Endothelial cell (in vitro differentiated cells): Measurements from ENCODE around the gene AGT. TPM values are rescaled to one million over a fixed set of nuclear protein-coding genes. Genes with fewer than 3 reads are reported as not detected.

Experiments
- DNase-seq: peaks from one replicate; pipeline ENCODE4 v3.0.0; 2021; ENCODE audit warnings: low spot score
- H3K27ac Mint-ChIP-seq: one replicate; pipeline ENCODE4 v1.8.0; 2021; ENCODE audit warnings: mixed read lengths, inconsistent platforms; ENCODE audit not compliant: unreplicated experiment
- H3K27me3 Mint-ChIP-seq: one replicate; pipeline ENCODE4 v1.8.0; 2021; ENCODE audit warnings: mild to moderate bottlenecking, moderate library complexity, mixed read lengths, inconsistent platforms; ENCODE audit not compliant: unreplicated experiment
- H3K36me3 Mint-ChIP-seq: one replicate; pipeline ENCODE4 v1.8.0; 2021; ENCODE audit warnings: mild to moderate bottlenecking, low read depth, mixed read lengths, inconsistent platforms; ENCODE audit not compliant: unreplicated experiment
- H3K4me1 Mint-ChIP-seq: one replicate; pipeline ENCODE4 v1.8.0; 2021; ENCODE audit warnings: mild to moderate bottlenecking, mixed read lengths, inconsistent platforms; ENCODE audit not compliant: unreplicated experiment
- H3K4me3 Mint-ChIP-seq: one replicate; pipeline ENCODE4 v1.8.0; 2021; ENCODE audit warnings: mild to moderate bottlenecking, mixed read lengths, inconsistent platforms; ENCODE audit not compliant: unreplicated experiment
- H3K9me3 Mint-ChIP-seq: one replicate; pipeline ENCODE4 v1.8.0; 2021; ENCODE audit warnings: mixed read lengths, inconsistent platforms; ENCODE audit not compliant: unreplicated experiment
- CTCF ChIP-seq: fragments of 200-600 bp; sonication (generic); IDR thresholded peaks from one replicate; pipeline ENCODE4 v1.5.0; 2021; ENCODE audit warnings: antibody characterized with exemption; ENCODE audit not compliant: unreplicated experiment
- total RNA-seq: library from RNA; stranded (reverse); fragmentation: NEBNext Ultra II Directional; extraction: Animal tissue kit (Norgen Biotek cat#: 25700); gene quantifications from one replicate; pipeline ENCODE4 v1.2.1, GENCODE V29; 2021; ENCODE audit not compliant: unreplicated experiment

The AGT gene
- total RNA-seq, 1 donor from 2014 or later: not detected

- no peaks in the 10 kb centered on the region for H3K9me3 Mint-ChIP-seq
- peaks cover 21% of the 10 kb centered on the region for H3K36me3 Mint-ChIP-seq
- no peaks in the 10 kb centered on the region for H3K27me3 Mint-ChIP-seq
- no peak overlapping the region for H3K4me3 Mint-ChIP-seq
- H3K27ac Mint-ChIP-seq: no peak overlapping the region
- DNase-seq: no peak
- H3K4me1 Mint-ChIP-seq: peaks cover 13% of the 10 kb centered on the region
- no peak for TF ChIP-seq CTCF
These were observed 34.7 kb downstream of the AGT start for GRCh38 chr1:230679192-230679591.

- no peak for DNase-seq
- Mint-ChIP-seq H3K27me3 (peaks cover 1% of the 10 kb centered on the region), H3K36me3 (peaks cover 31% of the 10 kb centered on the region), H3K27ac (no peak overlapping the region), H3K4me3 (no peak overlapping the region), H3K9me3 (no peaks in the 10 kb centered on the region), H3K4me1 (peaks cover 10% of the 10 kb centered on the region)
- TF ChIP-seq CTCF: no peak
These were observed 36.7 kb downstream of the AGT start for GRCh38 chr1:230677200-230677599.

GRCh38 chr1:230674581-230674980 is 39.3 kb downstream of the AGT start:
- Mint-ChIP-seq H3K27ac (no peak overlapping the region), H3K36me3 (peaks cover 32% of the 10 kb centered on the region), H3K4me3 (no peak overlapping the region), H3K27me3 (peaks cover 4% of the 10 kb centered on the region), H3K4me1 (peaks cover 12% of the 10 kb centered on the region), H3K9me3 (no peaks in the 10 kb centered on the region)
- TF ChIP-seq CTCF: no peak
- DNase-seq: no peak

- TF ChIP-seq CTCF: no peak
- Mint-ChIP-seq H3K4me1 (peaks cover 12% of the 10 kb centered on the region), H3K4me3 (no peak overlapping the region), H3K27me3 (peaks cover 4% of the 10 kb centered on the region), H3K27ac (no peak overlapping the region), H3K9me3 (no peaks in the 10 kb centered on the region), H3K36me3 (peaks cover 30% of the 10 kb centered on the region)
- DNase-seq: no peak
These were observed 44.4 kb downstream of the AGT start for GRCh38 chr1:230669543-230669942.

DNA sequence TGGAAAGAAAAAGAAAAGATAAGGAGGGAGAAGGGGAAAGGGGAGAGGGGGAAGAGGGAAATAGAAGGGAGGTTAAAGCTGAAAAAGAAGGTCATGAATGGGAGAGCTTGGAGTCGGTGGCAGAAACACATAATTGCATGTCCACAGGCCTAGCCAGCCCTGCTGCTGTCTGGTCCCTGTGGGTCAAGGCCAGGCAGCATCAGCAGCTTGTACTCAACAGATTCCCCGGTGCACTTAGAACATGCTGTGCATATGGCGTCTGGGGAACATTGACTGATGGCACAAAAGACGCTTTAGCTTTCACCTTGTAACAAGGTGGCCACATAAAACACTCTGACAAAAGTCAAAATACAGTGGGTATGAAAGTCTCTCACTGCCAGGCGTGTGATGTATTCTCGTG is 45.7 kb downstream of the AGT start:
- Mint-ChIP-seq H3K9me3 (no peaks in the 10 kb centered on the region), H3K36me3 (peaks cover 30% of the 10 kb centered on the region), H3K27ac (no peak overlapping the region), H3K4me3 (no peak overlapping the region), H3K27me3 (peaks cover 4% of the 10 kb centered on the region), H3K4me1 (peaks cover 12% of the 10 kb centered on the region)
- TF ChIP-seq CTCF: no peak
- no peak for DNase-seq
